Right renal pelvis (tissue), 4 donors: ENCODE measurements around the gene ANG. TPM values are rescaled to one million over a fixed set of nuclear protein-coding genes. Genes with fewer than 3 reads are reported as not detected.
"Not testable (repeated sequence)": the region's sequence is repeated elsewhere in the genome, so short reads cannot be mapped to it uniquely, and the experiment has no call there.

Source experiments
- DNase-seq, 4 donors: peaks; one replicate each; pipeline ENCODE4 v3.0.0-alpha.2; 2013; ENCODE audit warnings: low read depth in 4 of 4, low spot score in 3 of 4, missing footprints in 1 of 4
- polyA plus RNA-seq, 4 donors: library from polyadenylated mRNA; unstranded; fragments of 120-200 nt; gene quantifications; one replicate each; pipeline ENCODE4 v1.2.1, GENCODE V29; 2013; ENCODE audit not compliant: insufficient read length in 4 of 4

The ANG gene
- polyA plus RNA-seq, result 1 to 10 TPM; 2.8 to 4.0 (median 3.8) TPM

DNA sequence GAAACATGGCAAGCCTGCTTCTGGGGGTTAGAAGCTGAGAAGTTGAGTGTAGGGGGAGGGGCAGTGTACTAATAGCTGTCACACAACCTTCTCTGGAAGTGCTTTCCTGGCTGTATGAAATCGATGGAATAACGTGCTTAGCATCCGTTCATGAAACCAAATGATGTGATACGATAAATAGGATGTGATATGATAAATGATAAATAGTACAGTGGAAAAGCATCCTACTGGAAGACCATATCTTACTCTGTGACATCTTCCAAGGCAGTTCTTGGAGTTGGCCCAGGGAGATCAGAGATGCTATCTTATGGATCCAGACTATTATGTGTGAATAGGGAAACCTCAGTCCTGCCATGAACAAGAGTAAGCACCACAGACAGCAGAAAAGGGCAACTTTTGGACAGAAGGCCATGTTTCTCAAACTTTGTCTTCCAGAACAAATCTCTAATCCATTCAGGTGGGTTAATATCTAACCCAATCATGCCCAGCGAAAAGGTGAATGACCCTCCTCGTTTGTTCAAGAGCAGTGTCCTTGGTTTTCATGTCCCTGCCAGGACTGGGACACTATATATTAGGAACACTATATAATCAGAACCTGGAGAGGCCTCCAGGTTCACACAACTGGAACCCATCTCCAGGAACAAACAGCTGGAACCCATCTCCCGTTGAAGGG, at the start of gene ANG:
ANG (plus strand) TSS at position 598 of the 673 bp plus-strand sequence. CDS start 4,801 bp downstream, outside the sequence.
- DNase-seq, result no peak

DNA sequence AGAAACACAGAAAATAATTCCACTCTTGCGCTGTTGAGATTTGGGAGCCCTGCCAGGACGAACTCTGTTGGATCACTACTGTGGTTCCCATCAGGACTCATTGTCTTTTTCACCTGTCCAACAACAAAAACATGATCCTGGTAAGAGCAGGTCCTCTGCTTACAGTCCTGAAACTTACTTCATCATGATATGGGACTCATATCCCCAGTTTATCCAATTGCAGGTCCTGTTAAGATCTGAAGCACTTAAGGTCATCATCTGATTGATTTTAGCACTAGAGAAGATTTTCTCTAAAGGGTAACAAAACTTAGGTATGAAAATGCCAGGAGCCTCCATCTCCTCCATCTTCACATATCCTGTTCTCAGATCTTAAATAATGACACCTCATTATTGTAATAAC, 47.0 kb upstream of the ANG start, which contains the start of gene OR6S1:
OR6S1 (minus strand) TSS at position 101 of the 400 bp plus-strand sequence; CDS start at position 101, 0 bp downstream.
- DNase-seq, result no peak

DNA sequence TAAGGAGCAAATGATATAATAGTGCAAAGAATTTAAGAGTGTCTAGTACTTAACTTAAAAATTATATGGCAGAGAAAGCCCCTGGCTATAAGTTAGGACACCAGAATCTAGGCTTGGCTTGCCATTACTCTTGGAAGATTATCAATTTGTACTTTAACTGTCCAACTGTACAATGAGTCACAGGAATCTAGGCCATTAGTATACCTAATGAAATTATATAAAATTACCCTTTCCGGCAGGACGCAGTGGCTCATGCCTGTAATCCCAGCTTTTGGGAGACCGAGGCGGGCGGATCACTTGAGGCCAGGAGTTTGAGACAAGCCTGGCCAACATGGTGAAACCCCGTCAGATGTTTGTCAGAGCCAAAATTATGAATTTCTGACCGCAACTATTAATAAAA, 46.4 kb upstream of the ANG start:
- DNase-seq, result no peak

DNA sequence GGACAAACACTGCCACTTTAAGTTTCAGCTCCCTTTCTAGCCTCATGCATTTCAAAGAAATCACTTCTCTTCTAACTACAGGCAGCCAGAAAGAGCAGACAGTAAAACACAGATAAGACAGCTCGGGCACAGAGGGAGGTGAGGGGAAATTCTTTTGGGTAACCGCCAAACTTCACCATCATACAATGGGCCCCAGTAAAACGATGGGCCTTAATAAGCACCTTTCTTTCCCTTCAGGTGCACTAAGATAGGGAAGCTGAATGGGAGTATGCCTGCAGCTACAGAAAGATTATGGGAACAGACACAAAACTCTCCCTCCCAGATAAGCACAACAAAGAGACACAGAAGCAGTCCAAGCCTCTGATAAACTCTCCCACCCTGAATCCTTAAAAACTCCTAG, 45.8 kb upstream of the ANG start:
- not testable (repeated sequence) for DNase-seq

DNA sequence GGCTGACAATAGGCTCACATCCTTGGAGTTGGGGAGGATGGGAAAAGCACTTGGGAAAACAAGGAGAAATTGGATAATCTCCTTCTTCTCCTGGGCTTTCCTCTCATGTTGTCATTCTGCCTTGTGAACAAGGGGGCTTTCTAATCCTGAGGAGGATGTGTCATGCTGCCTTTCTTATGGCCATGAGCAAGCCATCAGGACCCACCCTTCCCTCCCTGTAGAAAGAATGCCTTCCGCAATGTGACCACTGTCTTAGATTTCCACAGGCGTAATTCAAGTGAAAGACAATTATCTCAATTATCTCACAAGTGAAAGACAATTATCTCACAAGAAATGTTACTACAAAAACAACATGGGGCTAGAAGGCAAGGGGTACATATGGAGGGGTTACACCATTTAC, 44.0 kb upstream of the ANG start:
- DNase-seq, result no peak

DNA sequence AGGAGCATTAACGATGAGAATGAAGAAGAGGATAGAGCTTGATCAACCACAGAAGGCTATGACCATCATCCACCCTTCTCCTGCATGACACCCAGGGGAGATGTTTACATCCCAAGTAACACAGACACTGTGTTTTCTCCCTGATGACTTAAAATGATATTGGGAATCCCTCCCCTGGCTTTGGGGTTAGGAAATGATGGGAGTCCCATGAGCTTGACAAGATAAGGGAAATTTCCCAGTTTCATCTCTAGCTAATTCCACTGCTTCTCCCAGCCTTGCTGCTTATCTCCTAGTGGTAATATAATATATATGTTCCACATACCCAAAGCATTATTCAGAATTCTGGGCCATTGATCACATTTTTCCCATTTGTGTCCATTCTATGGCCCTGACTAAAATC, 43.1 kb upstream of the ANG start:
- no peak for DNase-seq

DNA sequence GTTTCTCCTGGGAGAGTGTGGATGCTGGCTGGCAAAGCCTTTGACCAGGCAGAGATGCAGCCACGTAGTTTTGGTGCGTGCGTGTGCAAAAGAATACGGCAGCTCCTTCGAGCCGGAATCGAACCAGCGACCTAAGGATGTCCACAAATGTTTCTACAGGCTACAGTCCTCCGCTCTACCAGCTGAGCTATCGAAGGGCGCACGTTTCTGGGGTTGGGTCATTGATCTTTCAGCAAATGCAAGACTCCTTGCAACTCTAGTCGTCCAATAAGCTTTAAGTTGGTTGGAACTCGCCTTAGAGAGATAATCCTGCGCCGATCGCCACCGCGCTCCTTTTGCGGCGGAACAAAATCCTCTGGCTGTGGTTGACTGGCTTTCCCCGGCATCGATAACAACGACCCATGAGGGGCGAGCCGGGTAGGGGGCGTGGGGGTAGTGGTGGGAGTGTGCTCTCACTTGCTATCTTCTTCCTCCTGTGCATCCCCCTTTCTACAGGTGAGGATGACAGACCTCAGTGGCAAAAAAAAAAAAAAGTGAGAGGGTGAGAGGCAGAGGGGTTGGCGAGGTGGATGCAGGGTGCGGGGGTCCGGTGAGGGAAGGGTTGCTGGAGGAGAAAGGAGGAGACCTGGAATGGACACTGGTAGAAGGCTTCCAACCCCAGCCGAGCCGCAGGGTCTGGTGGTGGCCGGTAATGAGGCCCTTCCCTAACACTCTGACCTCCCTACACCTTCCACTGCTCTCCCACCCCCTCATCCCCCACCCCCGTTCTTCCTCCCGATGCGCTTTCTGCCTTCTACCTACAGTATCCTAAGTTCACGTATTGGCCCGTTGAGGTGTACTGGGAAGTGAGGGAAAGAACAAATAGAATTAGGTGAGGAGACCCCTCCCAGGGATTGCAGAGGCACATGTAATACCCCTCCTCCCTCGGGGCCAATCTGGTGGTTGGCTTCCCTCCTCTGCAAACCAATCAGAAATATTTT, 35.3 kb upstream of the ANG start:
- DNase-seq, result no peak

DNA sequence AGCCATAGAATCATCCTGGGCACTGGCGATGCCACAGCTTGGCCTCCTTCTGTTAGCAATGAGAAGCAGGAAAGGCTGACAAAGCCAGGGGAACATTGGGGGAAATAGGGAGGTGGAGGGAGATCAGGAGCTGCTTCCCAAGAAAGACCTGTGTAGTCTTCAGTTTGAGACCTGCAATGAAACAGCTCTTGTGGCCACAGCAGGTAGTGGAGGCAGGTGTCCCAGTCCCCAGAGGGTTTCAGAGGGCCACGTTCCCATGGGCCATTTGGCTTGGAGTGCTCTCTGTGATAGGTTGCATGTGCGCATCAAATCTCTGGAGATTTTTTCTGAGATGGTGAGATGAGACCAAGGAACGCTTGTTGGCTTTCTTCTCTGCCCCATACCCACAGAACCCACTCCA, 32.7 kb upstream of the ANG start:
- no peak for DNase-seq

DNA sequence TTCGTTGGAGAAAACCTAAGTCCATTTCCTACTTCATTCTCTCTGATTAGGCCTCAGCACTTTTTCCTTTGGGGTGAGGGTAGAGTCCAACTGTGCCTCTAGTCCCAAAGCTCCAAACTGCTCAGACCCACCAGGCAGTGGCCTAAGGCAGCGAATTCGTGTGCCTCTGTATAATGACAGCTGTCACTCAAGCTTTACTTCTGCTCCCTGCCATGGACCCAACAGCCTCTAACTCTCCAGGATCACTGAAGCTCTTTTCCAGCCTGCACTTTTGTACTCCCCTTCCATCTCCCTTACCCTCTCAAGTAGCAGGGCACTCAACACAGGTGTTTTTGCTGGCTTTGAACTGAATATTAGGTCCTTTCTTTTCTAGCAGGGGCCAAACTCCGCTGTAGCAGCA, 32.3 kb upstream of the ANG start:
- DNase-seq, result no peak

DNA sequence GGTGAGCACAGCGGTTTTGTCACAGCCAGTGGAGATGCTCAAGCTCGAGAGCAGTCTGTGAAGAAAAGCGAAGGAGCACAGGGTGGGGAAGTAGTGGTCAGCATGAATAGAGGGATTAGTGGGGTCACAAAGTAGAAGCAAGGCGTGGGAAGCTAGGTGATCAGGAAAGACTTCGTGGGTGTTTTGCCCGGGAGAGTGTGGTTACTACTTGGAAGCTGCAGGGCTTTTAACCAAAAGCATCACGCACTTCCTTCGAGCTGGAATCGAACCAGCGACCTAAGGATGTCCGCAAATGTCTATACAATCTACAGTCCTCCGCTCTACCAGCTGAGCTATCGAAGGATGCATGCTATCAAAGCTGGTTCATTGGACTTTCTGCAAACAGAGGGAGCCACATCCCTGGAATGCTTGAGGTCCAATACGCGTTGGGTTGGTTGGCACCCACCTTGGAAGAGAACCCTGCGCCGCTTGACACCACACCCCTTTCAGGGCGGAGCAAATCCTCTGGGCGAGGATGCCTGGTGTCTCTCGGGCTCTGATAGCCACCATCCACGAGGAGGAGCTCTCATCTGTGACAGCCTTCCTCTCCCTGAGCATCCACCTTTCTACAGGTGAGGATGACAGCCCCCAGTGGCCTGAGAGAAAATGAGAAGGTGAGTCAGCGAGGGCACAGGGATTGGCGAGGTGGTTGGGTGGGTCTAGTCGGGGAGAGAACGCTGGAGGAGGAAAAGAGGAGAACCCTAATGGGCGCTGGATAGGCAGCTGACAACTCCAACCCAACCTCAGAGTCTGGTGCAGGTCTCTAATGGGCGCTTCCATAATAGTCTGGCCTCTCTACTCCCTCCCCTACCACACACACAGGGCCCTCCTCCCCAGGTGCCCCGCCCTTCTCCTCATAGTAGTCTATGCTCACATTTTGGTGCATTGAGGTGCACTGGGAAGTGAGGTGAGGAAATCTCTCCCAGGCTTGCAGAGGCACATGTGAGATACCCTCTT, 31.1 kb upstream of the ANG start:
- DNase-seq, result no peak

DNA sequence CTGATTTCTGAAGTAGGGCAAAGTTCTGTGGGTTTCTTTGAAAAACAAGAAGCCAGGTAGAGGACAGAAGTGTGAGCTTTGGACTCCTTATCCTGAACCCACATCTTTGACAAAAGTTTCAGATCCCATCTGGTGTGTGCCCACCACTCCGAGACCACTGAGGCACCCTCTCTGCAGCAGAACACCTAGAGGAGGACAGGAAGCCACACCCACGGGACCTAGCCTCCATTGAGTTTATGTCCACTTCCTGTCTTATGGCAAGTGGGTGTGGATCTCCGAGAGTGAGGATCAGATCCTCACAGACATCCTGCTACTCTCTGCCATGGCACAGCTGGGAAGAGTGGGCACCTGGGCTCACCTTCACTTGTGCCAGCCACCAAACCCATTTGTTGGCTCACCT, 30.3 kb upstream of the ANG start:
- DNase-seq, result no peak

DNA sequence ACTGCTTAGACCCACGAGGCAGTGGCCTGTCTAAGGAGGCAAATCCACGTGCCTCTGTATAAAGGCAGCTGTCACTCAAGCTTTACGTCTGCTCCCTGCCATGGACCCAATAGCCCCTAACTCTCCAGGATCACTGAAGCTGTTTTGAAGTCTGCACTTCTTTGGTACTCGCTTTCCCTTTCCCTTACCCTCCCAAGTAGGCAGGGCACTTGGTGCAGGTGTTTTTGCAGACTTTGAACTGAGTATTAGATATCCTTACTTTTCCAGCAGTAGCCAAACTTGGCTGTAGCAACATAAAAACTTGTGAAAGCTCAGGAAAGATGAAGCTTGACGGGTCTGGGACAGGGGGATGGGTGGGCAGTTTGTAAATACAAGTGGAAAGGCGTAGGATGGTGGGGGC, 29.2 kb upstream of the ANG start:
- no peak for DNase-seq

DNA sequence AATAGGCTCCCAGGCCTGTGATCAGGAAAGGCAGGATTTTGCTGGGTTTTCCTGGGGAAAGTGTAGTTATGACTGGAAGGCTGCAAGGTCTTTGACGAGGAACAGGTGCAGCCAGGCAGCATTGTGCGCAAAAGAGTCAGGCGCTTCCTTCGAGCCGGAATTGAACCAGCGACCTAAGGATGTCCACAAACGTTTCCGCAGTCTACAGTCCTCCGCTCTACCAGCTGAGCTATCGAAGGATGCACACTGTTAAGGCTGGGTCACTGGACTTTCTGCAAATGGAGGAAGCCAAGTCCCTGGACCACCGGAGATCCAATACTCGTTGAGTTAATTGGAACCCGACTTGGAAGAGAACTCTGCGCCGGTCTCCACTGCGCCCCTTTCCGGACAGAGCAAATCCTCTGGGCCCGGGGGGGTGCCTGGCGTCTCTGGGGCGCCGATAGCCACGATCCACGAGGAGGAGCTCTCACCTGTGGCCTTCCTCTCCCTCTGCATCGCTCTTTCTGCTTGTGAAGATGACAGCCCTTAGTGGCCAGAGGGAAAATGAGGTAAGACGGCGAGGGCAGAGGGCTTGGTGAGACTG, 28.7 kb upstream of the ANG start:
- no peak for DNase-seq

DNA sequence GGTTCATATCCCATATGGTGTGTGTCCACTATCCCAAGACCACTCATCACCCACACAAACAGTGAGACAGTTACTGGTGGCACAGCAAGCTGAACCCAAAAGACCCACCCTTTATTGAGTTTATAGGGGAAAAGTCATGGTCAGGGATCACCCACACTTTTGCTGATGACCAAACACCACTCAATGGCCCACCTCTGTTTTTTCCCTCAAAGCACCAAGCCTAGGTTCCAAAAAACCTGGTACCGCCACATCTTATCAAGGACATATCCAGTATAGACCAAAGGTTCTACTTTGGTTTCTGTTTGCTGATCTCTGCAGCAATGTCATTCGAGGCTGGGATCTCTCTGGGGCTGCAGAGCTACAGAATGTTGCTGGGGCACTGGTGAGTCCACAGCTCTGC, 27.4 kb upstream of the ANG start:
- DNase-seq, result no peak

DNA sequence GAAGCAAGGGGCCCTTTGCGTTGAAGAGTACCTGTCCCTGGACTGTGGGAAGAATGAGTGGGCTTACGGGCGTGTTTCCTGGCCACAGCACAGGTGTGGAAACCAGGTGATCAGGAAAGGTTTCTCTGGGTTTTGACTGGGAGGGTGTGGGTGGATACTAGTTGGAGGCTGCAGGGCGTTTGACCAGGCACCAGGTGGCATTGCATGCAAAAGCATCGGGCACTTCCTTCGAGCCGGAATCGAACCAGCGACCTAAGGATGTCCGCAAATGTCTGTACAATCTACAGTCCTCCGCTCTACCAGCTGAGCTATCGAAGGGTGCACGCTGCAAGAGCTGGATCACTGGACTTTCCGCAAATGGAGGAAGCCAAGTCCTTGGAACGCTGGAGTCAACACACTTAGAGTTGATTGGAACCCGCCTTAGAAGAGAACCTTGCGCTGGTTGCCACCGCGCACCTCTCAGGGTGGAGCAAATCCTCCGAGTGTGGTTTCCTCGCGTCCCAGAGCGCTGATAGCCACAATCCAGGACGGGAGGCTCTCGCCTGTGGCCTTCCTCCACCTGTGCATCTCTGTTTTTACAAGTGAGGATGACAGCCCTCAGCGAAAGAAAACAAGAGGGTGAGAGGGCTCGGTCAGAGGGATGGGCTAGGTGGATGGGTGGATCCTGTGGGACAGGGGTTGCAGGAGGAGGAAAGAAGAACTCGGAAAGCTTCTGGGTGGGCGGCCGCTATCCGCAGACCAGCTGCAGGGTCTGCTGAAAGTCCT, 25.4 kb upstream of the ANG start:
- DNase-seq, result no peak

DNA sequence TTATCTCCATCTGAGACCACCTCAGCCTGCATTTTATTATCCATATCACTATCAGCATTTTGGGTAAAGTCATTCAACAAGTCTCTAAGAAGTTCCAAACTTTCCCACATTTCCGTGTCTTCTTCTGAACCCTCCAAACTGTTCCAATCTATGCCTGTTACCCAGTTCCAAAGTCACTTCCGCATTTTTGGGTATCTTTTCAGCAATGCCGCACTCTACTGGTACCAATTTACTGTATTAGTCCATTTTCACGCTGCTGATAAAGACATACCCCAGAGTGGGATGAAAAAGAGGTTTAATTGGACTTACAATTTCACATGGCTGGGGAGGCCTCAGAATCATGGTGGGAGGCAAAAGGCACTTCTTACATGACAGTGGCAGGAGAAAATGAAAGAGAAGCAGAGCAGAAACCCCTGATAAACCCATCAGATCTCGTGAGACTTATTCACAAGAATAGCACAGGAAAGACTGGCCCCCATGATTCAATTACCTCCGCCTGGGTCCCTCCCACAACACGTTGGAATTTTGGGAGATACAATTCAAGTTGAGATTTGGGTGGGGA, 22.1 kb upstream of the ANG start:
- DNase-seq, result not testable (repeated sequence)

DNA sequence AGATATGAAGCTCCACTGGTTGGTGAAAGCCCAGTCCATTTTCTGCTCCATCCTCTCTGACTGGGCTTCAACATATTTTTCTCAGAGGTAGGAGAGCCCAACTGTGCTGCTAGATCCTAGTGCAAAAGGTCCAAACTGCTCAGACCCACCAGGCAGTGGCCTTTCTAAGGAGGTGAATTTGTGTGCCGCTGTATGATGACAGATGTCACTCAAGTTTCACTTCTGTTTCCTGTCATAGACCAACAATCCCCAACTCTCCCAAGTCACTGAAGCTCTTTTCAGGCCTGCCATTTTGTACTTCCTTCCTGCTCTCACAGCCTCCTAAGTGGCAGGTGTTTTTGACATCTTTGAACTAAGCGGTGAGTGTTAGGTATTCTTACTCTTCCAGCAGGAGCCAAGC, 20.6 kb upstream of the ANG start:
- no peak for DNase-seq

DNA sequence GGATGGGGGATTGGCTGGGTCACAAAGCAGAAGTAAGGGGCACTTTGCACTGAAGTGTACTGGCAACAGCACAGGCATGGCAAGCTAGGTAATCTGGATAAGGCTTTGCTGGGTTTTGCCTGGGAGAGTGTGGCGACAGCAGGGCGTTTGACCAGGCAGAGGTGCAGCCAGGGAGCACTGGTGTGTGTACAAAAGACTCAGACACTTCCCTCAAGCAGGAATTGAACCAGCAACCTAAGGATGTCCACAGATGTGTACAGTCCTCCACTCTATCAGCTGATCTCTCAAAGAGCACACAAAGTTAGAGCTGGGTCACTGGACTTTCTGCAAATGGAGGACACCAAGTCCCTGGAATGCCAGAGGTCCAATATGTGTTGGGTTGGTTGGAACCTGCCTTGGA, 19.6 kb upstream of the ANG start:
- DNase-seq, result no peak
